ENCODE results near the gene PAX2.

PAX2 gene

GRCh38 chr10:100873146-100873826, 127.9 kb downstream of the PAX2 start:
- in situ Hi-C loops (cut with MboI; ENCODE audit: low sequenced_read_pairs), result no loop called here

- in situ Hi-C loops (cut with MboI; ENCODE audit: low sequenced_read_pairs), result no loop called here
Observed at GRCh38 chr10:100873827-100874326, 128.5 kb downstream of the PAX2 start.

- in situ Hi-C loops (cut with MboI; ENCODE audit: low sequenced_read_pairs), result no loop called here
Observed at GRCh38 chr10:100874702-100875483, 129.5 kb downstream of the PAX2 start.

- in situ Hi-C loops (cut with MboI; ENCODE audit: low sequenced_read_pairs), result no loop called here
Observed at GRCh38 chr10:100875484-100876166, 130.2 kb downstream of the PAX2 start.

GRCh38 chr10:100876585-100877460, 131.4 kb downstream of the PAX2 start:
- in situ Hi-C loops (cut with MboI; ENCODE audit: low sequenced_read_pairs), result no loop called here

GRCh38 chr10:100877461-100877850, 132.1 kb downstream of the PAX2 start:
- in situ Hi-C loops (cut with MboI; ENCODE audit: low sequenced_read_pairs), result no loop called here

GRCh38 chr10:100878291-100878910, 133.0 kb downstream of the PAX2 start:
- in situ Hi-C loops (cut with MboI; ENCODE audit: low sequenced_read_pairs), result no loop called here
